Fibroblast of mammary gland (primary cell): Measurements from ENCODE around the gene WASL.

Source experiments
- DNase-seq: peaks from one replicate; pipeline ENCODE4 v3.0.0-alpha.2; 2010; ENCODE audit warnings: low read depth
- H3K4me3 ChIP-seq: 2 replicates; pipeline ENCODE4 v1.5.1; 2011; ENCODE audit warnings: low read depth, mild to moderate bottlenecking, low read length, moderate library complexity; ENCODE audit not compliant: control insufficient read depth
- CTCF ChIP-seq: conservative IDR thresholded peaks from 2 replicates; pipeline ENCODE4 v1.5.1; 2011; ENCODE audit warnings: low read depth, low read length, inconsistent platforms; ENCODE audit not compliant: control insufficient read depth, insufficient read depth

WASL gene

GRCh38 chr7:123660514-123661354 lies 88.1 kb downstream of the WASL start:
- no peak for TF ChIP-seq CTCF
- H3K4me3 ChIP-seq = no peak overlapping the region

GRCh38 chr7:123658023-123658422 lies 90.8 kb downstream of the WASL start:
- DNase-seq = no peak
- H3K4me3 ChIP-seq = no peak overlapping the region
- TF ChIP-seq CTCF = no peak

More at GRCh38 chr7:123660514-123661354, 88.1 kb downstream of the WASL start:
- DNase-seq = no peak

- no peak overlapping the region for H3K4me3 ChIP-seq
- no peak for DNase-seq
- no peak for TF ChIP-seq CTCF
Measured at GRCh38 chr7:123657304-123657685, 91.5 kb downstream of the WASL start.

GRCh38 chr7:123656544-123657303 lies 92.1 kb downstream of the WASL start:
- H3K4me3 ChIP-seq = no peak overlapping the region
- DNase-seq = no peak
- no peak for TF ChIP-seq CTCF

- no peak within 1 kb of the TSS for H3K4me3 ChIP-seq
- DNase-seq = no peak
- no peak for TF ChIP-seq CTCF
Measured at GRCh38 chr7:123655614-123656013, 93.2 kb downstream of the WASL start, which contains the start of gene LMOD2. TSS of gene LMOD2 (plus strand) at chr7:123655866. CDS start at chr7:123655964, 98 bp downstream.

GRCh38 chr7:123653162-123653561 lies 95.6 kb downstream of the WASL start:
- no peak overlapping the region for H3K4me3 ChIP-seq
- TF ChIP-seq CTCF = no peak
- DNase-seq = no peak
